GM12878 (cell line): ENCODE measurements around the gene PTK6.

Experiments
- CREM ChIP-seq: IDR thresholded peaks from 2 replicates; pipeline ENCODE4 v1.6.1; 2014; ENCODE audit warnings: antibody characterized with exemption, low read depth
- HDAC2 ChIP-seq: fragments of 200-600 bp; sonication (generic); IDR thresholded peaks from 2 replicates; pipeline ENCODE4 v1.6.1; 2017
- POLR2AphosphoS5 ChIP-seq: IDR thresholded peaks from 2 replicates; pipeline ENCODE4 v1.6.1; 2011; ENCODE audit warnings: mild to moderate bottlenecking, low read length, inconsistent platforms
- TAF1 ChIP-seq: IDR thresholded peaks from 2 replicates; pipeline ENCODE4 v1.6.1; 2011; ENCODE audit warnings: mild to moderate bottlenecking, low read depth, low read length, borderline replicate concordance
- TF ChIP-seq, protein P1 (sequence below), 3 experiments: IDR thresholded peaks in 2 of 3; conservative IDR thresholded peaks in 1 of 3; 2 replicates each; pipeline ENCODE4 v1.5.1; 2011; ENCODE audit warnings: low read depth in 3 of 3, low read length in 3 of 3, mild to moderate bottlenecking in 3 of 3, control low read depth in 2 of 3, moderate library complexity in 2 of 3, inconsistent platforms in 1 of 3, mixed read lengths in 1 of 3; ENCODE audit not compliant: control insufficient read depth in 2 of 3, insufficient read depth in 1 of 3; ENCODE audit errors: extremely low read depth in 1 of 3

DNA sequence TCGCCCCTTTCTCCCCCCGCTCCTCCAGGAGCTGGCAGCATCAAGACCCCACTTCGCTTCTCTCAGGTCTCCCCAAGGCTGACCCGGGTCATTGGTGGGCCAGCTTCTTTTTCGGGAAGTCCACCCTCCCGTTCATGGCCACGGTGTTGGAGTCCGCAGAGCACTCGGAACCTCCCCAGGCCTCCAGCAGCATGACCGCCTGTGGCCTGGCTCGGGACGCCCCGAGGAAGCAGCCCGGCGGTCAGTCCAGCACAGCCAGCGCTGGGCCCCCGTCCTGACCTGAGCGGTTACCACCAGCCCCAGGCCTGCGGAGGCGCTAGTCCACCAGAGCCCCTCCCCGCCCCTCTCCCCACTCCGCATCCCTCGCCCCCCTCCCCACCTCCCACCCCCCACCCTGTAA, 15.6 kb downstream of the PTK6 start:
- no peak for TF ChIP-seq TAF1
- TF ChIP-seq, protein P1, sequence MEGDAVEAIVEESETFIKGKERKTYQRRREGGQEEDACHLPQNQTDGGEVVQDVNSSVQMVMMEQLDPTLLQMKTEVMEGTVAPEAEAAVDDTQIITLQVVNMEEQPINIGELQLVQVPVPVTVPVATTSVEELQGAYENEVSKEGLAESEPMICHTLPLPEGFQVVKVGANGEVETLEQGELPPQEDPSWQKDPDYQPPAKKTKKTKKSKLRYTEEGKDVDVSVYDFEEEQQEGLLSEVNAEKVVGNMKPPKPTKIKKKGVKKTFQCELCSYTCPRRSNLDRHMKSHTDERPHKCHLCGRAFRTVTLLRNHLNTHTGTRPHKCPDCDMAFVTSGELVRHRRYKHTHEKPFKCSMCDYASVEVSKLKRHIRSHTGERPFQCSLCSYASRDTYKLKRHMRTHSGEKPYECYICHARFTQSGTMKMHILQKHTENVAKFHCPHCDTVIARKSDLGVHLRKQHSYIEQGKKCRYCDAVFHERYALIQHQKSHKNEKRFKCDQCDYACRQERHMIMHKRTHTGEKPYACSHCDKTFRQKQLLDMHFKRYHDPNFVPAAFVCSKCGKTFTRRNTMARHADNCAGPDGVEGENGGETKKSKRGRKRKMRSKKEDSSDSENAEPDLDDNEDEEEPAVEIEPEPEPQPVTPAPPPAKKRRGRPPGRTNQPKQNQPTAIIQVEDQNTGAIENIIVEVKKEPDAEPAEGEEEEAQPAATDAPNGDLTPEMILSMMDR (IDR thresholded peaks at IDR 0.05 in 2 of 3, conservative IDR thresholded peaks at IDR 0.05 in 1 of 3; ENCODE audit: control insufficient read depth in 2 of 3, extremely low read depth in 1 of 3, insufficient read depth in 1 of 3, low read depth in 3 of 3, low read length in 3 of 3), result no peak
- TF ChIP-seq HDAC2, result no peak
- TF ChIP-seq POLR2AphosphoS5, result no peak
- TF ChIP-seq CREM, result no peak
